WERI-Rb-1 (cell line): ENCODE measurements around the gene TNFSF9.

Experiments
- DNase-seq: peaks from one replicate; pipeline ENCODE4 v3.0.0-alpha.2; 2020
- H3K27ac ChIP-seq: fragments of 250-450 bp; sonication (Bioruptor Pico); 2 replicates; pipeline ENCODE4 v1.5.1; 2020; ENCODE audit warnings: mild to moderate bottlenecking, moderate library complexity
- H3K27me3 ChIP-seq: fragments of 250-450 bp; sonication (Bioruptor Pico); 2 replicates; pipeline ENCODE4 v1.5.1; 2021; ENCODE audit warnings: mild to moderate bottlenecking, low read depth, moderate library complexity; ENCODE audit not compliant: insufficient read depth, severe bottlenecking
- H3K36me3 ChIP-seq: fragments of 250-450 bp; sonication (Bioruptor Pico); 2 replicates; pipeline ENCODE4 v1.5.1; 2020; ENCODE audit warnings: mild to moderate bottlenecking, moderate library complexity
- H3K4me3 ChIP-seq: 2 replicates; pipeline ENCODE4 v1.5.1; 2011; ENCODE audit warnings: low read depth, mild to moderate bottlenecking, control low read depth, low read length
- H3K9me3 ChIP-seq: fragments of 250-450 bp; sonication (Bioruptor Pico); 2 replicates; pipeline ENCODE4 v1.5.1; 2021; ENCODE audit warnings: mild to moderate bottlenecking, moderate library complexity; ENCODE audit not compliant: severe bottlenecking
- TF ChIP-seq, protein P1 (sequence below): IDR thresholded peaks from 2 replicates; pipeline ENCODE4 v1.5.1; 2011; ENCODE audit warnings: low read depth, mild to moderate bottlenecking, control low read depth, inconsistent platforms, low read length

TNFSF9 gene

DNA sequence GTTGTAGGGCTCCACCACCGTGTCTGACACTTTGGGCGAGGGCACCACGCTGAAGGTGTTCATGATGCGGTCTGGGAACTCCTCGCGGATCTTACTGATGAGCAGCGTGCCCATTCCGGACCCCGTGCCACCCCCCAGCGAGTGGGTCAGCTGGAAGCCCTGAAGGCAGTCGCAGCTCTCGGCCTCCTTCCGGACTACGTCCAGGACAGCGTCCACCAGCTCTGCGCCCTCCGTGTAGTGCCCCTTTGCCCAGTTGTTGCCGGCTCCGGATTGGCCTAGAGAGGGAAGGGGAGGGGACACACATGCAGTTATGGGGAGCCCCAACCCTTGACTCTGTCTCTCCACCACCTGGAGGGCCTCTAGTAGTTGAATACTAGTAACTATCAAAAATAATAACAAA, 34.9 kb upstream of the TNFSF9 start:
- TF ChIP-seq, protein P1, sequence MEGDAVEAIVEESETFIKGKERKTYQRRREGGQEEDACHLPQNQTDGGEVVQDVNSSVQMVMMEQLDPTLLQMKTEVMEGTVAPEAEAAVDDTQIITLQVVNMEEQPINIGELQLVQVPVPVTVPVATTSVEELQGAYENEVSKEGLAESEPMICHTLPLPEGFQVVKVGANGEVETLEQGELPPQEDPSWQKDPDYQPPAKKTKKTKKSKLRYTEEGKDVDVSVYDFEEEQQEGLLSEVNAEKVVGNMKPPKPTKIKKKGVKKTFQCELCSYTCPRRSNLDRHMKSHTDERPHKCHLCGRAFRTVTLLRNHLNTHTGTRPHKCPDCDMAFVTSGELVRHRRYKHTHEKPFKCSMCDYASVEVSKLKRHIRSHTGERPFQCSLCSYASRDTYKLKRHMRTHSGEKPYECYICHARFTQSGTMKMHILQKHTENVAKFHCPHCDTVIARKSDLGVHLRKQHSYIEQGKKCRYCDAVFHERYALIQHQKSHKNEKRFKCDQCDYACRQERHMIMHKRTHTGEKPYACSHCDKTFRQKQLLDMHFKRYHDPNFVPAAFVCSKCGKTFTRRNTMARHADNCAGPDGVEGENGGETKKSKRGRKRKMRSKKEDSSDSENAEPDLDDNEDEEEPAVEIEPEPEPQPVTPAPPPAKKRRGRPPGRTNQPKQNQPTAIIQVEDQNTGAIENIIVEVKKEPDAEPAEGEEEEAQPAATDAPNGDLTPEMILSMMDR = no peak
- no peaks in the 10 kb centered on the region for H3K36me3 ChIP-seq
- peaks cover 2% of the 10 kb centered on the region for H3K9me3 ChIP-seq
- no peak overlapping the region for H3K27ac ChIP-seq
- no peak overlapping the region for H3K4me3 ChIP-seq
- H3K27me3 ChIP-seq = no peaks in the 10 kb centered on the region
- DNase-seq = no peak

DNA sequence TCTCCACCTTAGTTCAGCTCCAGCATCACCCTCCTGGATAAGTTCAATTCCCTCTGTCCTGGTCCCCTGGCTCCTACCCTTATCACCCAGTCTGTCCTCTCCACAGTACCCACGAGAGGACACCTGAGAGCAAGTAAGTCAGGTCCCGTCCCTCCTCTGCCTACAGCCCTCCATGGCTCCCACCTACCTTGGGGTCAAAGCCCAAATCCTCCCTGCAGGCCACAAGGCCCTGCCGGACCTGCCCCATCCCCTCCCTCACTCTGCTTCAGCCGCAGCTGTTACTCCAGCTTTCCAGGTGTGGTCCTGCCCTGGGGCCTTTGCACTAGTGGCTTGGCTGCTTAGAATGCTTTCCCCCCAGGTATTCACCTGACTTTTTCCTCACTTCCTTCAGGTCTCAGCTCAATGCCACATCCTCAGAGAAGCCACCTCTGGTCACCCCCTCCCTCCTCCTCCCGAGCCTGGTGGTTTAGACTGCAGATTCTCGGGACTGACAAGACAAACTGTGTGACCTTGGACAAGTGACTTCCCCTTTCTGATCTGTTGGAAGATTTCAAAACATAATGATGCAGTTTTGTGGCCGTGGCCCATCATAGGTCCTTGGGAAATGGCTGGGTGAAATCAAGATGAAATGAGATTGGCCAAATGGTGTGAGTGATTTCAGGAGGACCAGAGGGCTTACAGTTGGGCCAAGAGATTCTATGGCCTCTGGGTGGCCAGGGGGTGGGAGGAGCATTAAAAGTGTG, 32.4 kb upstream of the TNFSF9 start:
- Histone ChIP-seq H3K27ac (no peak overlapping the region), H3K36me3 (no peaks in the 10 kb centered on the region), H3K4me3 (no peak overlapping the region), H3K9me3 (no peaks in the 10 kb centered on the region), H3K27me3 (no peaks in the 10 kb centered on the region)
- DNase-seq = no peak
- TF ChIP-seq, protein P1 = no peak

DNA sequence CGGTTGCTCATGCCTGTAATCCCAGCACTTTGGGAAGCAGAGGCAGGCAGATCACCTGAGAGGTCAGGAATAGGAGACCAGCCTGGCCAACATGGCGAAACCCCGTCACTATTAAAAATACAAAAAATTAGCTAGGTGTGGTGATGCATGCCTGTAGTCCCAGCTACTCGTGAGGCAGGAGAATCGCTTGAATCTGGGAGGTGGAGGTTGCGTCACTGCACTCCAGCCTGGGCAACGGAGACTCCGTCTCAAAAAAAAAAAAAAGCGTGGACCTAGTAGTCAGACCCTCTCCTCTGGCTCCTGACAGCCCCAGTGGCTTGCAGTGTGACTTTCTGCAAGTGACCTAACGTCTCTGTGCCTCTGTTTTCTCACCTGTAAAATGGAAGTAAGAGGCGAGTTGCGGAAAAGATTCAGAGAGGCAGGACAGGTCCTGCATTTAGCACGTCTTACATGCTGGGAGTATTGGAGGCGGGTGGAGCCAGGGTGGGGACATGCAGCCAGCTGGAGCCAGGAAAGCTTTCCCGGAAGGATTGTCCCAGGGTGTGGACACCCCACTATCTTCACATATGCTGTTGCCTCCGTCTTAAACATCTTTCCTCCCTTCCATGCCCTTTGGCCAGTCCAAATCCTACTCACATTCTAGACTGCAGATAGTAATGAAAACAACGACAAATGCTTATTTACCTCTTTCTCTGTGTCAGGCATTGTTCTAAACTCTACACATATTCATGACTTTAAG, 31.6 kb upstream of the TNFSF9 start:
- Histone ChIP-seq H3K27ac (no peak overlapping the region), H3K27me3 (no peaks in the 10 kb centered on the region), H3K4me3 (no peak overlapping the region), H3K9me3 (no peaks in the 10 kb centered on the region), H3K36me3 (no peaks in the 10 kb centered on the region)
- DNase-seq = no peak
- TF ChIP-seq, protein P1 = no peak

DNA sequence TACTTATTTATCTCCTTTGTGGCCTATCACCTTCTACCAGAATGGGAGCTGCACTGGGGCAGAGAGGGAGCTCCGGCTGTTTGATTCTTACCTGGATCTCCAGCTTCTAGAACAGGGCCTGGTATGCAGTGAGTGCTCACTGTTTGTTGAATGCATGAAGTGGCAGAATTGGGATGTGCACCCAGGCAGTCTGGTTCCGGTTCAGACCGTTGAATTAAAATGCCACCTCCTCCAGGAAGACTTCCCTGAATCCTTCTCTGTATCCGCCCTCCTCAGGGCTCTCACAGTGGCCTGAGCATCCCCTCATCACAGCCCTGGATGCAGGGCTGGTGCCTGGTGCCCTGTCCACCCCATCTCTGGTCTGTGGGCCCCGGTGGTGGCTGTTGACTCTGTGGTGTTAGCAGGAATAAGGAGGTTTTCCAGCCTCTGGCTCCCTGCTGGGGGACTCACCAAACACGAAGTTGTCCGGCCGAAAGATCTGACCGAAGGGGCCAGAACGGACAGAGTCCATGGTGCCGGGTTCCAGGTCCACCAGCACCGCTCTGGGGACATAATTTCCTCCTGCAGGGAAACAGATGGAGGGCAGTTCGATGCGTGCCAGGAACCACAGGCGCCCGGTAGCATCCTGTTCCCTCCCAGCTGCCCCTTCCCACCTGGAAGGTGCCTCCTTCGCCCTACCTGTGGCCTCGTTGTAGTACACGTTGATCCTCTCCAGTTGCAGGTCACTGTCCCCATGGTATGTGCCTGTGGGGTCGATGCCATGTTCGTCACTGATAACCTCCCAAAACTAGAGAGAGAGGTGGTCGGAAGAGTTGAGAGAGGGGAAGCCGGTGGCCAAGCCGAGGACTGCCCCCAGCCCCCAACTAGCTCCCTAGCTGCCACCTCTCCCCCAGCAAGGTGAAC, 29.7 kb upstream of the TNFSF9 start:
- no peak for DNase-seq
- TF ChIP-seq, protein P1 = no peak
- Histone ChIP-seq H3K36me3 (no peaks in the 10 kb centered on the region), H3K27me3 (no peaks in the 10 kb centered on the region), H3K9me3 (no peaks in the 10 kb centered on the region), H3K27ac (no peak overlapping the region), H3K4me3 (peak overlapping the region; percentile 76)

DNA sequence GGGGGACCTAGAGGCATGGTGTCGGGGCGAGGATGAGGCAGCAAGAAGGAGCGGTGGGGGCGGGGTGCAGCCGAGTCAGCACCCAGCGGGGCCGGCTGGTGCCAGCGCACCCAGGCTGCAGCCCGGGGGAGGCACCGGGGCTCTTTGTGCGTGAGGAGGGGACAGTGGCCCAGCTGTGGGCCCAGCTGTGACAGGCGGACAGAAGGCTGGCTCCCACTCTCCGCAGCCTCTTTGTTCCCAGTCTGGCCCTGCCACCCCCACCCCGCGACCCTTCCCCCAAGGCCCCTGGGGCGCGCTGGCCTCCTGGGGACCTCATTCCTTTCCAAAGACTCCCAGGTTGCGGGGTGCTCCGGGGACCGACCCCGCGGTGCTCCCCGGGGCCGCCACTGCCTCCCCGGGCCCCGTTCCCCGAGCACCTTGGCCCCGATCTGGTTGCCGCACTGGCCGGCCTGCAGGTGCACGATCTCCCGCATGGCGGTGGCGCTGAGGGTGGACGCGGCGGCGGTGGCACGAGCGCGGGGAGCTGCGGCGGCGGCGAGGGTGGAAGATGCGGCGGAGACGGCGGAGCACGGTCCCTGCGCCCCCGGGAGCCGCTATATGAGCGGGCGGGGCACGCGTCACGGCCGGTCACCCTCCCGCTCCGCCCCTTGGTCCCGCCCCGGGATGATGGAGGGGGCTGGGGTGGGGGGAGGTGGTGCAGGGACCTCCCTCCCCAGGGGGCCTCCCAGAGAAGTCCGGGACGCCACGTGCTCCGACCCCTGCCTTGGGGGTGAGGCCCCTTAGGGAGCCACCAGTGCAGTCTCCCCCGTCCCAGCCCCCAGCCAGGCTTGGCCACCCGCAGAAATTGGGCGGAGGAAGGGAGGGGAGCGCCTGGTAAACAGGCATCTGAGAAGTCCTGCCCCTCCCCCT, 28.8 kb upstream of the TNFSF9 start, which contains the start of gene TUBB4A:
TSS of gene TUBB4A (minus strand) at position 570 of the 909 bp plus-strand sequence. CDS start at position 473, 97 bp downstream.
- Histone ChIP-seq H3K9me3 (no peaks in the 10 kb centered on the region), H3K4me3 (peak within 1 kb of the TSS; percentile 76), H3K27ac (peak within 1 kb of the TSS; percentile 25; the same call in 1 of the 2 replicates), H3K27me3 (no peaks in the 10 kb centered on the region), H3K36me3 (no peaks in the 10 kb centered on the region)
- TF ChIP-seq, protein P1 = no peak
- DNase-seq = peak; percentile 56
